ENCODE measurements around the gene UNC13A.

- TF ChIP-seq ZFP30 (CRISPR knock-in tag; IDR thresholded peaks at IDR 0.05), result no peak
- TF ChIP-seq GLIS3 (CRISPR knock-in tag; IDR thresholded peaks at IDR 0.05), result no peak
- TF ChIP-seq OSR1 (CRISPR knock-in tag; IDR thresholded peaks at IDR 0.05), result no peak
- TF ChIP-seq SNAI2 (CRISPR knock-in tag; IDR thresholded peaks at IDR 0.05), result no peak
- TF ChIP-seq ZNF70 (CRISPR knock-in tag; IDR thresholded peaks at IDR 0.05), result no peak
- TF ChIP-seq PATZ1 (CRISPR knock-in tag; IDR thresholded peaks at IDR 0.05; ENCODE audit: borderline replicate concordance), result no peak
- no peak for TF ChIP-seq ZNF8 (CRISPR knock-in tag; IDR thresholded peaks at IDR 0.05)
- no peak for TF ChIP-seq TSHZ2 (CRISPR knock-in tag; IDR thresholded peaks at IDR 0.05)
- TF ChIP-seq TCF4 (CRISPR knock-in tag; IDR thresholded peaks at IDR 0.05; ENCODE audit: borderline replicate concordance), result no peak
- TF ChIP-seq RARB (CRISPR knock-in tag; IDR thresholded peaks at IDR 0.05), result no peak
- no peak for TF ChIP-seq PPARA (CRISPR knock-in tag; IDR thresholded peaks at IDR 0.05; ENCODE audit: borderline replicate concordance)
- TF ChIP-seq BACH2 (CRISPR knock-in tag; IDR thresholded peaks at IDR 0.05; ENCODE audit: borderline replicate concordance), result no peak
These were observed 18.6 kb upstream of the UNC13A start for GRCh38 chr19:17706750-17707181.
